GOT3 (cell line): Measurements from ENCODE around the gene ARHGAP26.

Experiments used
- DNase-seq: peaks from one replicate; lab custom pipeline; 2025; ENCODE audit warnings: mixed read lengths; lab: John Stamatoyannopoulos, UW

The ARHGAP26 gene

DNA sequence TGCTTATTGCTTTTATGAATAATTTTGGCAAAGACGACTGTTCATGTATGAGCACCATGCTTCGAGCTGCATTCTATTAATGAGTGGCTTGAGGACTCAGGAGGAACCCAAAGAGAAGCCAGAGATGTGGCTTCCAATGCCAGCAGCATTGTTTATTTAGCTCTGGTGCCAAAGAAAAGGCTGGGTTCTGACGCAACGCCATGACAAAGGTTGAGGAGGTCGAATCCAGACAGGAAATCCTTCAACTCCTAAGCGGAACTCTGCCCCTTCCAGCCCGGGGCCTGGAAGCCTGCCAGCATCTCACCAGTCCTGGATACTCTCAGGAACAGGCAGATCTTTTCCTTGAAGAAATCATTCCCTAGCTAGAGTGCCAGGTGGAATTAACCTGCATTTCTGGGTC lies 104.4 kb downstream of the ARHGAP26 start:
- peak; percentile 27 for DNase-seq

DNA sequence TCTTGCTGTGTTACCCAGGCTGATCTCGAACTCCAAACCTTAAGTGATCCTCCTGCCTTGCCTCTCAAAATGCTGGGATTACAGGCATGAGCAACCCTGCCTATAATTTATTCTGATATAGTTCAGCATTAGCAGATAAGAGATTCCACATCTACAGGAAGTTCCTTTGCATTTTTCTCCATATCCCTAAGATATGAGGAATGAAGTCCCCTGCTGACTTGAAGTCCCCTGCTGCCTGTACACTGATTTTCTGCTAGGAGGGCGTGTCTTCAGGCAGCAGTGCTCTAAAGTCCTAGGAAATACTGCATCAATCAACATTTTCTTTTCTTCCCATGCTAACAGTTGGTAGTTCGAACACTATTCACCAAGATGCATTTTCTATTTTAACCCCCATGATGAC lies 105.8 kb downstream of the ARHGAP26 start:
- no peak for DNase-seq

DNA sequence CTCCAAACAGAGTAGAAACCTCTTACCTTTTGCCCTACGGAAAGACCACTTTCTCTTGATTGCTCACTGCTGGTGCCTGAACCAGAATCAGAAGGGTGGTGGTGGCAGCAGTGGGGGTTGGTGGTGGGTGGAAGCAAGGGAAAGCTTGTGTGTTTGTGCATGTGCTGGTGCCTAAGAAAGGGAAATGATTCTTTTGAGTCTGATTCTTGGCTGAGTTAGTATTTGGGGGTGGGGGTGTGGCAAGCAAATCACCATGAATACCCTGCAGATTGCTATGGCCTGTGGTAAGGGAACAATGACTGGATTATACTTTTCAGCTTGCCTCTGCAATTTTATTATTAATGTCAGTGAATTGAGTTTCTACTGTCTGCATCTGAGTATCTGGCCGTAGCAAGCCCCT lies 106.6 kb downstream of the ARHGAP26 start:
- DNase-seq = no peak

DNA sequence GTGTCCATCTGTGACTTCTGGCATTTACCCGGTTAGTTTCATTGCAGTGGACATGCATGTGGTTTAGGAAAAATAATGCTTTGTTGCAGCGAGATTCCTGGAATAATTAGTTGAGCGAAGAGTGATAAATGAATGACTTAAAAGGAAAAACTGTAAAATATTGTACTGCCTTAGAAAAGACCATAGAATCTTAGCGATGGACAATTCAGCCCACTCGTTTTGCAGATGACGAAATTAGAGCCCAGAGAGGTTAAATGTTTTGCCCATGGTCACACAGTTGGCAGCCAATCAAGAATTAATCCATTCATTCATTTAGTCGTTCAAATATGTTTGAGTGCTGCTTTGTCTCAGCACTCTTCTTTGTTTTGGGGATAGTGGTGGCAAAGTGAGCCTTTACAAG lies 107.9 kb downstream of the ARHGAP26 start:
- DNase-seq = no peak

GRCh38 chr5:142878638-142879037 lies 108.5 kb downstream of the ARHGAP26 start:
- DNase-seq = no peak

DNA sequence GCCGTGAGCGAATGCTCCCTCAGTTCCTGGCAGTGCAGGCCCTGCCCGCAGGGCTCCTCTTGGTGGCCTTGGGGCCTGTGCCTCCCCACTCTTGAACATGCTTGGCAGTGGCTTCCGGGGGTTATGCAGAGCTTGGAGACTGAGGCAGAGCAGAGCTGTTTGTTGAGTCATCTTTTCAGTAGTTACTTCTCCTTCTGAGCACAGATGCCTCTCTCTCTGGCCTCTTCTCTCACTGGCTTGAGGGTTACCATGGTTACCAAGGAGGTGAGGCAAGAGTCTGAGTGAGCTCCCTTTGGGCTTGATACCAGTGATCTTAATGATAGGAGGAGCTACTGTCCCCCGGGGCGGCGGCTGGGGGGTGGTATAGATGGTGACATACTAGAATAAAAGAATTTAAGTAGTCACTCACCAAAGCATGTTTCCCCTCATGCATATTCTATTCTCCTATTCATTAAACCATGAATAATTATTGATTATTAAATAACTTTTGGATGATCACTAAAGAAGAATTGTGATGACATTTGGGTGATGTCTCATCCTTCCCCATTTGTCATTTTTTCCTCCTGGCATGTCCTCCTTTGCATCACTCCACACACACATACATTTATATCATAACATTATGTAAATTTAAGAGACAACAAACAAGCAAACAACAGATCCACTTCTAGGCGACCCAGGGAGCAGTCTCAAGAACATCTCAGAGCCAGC lies 111.1 kb downstream of the ARHGAP26 start:
- no peak for DNase-seq

DNA sequence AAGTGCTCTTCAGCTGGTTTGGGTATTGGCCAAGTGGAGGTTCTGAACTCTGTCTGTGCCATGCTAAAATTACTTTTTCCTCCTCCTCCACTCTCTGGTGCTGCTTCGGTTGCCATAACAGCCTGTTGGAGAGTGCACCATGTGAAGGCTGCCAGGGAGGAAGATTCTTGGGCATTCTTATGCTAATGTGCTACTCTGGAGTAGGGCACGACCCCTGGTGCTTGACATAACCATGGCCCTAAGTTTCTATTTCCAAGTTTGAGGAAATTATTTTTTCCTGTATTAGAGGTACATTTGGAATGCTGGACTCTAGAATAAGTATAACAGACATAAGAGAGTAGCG lies 111.6 kb downstream of the ARHGAP26 start:
- DNase-seq = no peak

DNA sequence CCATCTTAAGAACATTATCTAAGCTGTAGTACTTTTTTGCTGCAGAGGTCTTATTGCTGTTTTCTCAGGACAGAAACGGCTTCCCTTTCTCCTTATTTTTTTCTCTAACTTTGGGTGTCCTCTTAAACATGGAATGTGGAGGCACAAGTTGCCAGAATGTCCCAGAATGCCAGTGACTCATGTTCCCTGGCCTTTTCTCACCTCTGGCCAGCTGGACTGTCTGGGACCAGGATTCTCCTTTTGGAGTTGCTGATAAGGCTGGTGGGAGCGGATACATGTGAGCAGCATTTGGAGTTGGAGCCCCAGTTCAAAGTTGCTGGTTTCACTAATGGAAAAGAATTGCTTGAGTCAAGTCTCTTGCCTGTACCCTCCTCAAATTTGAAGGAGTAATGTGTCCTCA lies 112.8 kb downstream of the ARHGAP26 start:
- DNase-seq = no peak

GRCh38 chr5:142883438-142883837 lies 113.3 kb downstream of the ARHGAP26 start:
- DNase-seq = no peak

DNA sequence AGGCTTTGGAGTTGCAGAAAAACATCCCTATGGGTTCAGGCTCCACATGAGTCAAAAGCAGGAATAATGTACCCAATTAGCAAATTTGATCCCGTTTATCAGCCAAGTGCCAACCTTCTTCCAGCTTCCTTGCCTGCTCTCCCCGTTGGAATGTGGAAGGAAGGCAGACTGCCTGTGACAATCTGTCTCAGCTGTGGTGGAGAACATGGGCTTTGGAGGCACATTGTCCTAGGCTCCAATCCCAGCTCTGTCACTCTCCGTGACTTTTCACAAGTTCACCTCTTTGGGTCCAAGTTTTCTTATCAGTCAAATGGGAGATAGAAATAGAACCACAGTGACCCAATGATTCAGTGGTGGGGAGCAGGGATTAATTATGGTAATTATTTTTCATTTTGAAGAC lies 113.9 kb downstream of the ARHGAP26 start:
- no peak for DNase-seq

GRCh38 chr5:142886211-142886610 lies 116.0 kb downstream of the ARHGAP26 start:
- no peak for DNase-seq

- DNase-seq = no peak
Observed at GRCh38 chr5:142886956-142887355, 116.8 kb downstream of the ARHGAP26 start.

- DNase-seq = no peak
Observed at GRCh38 chr5:142888469-142889085, 118.4 kb downstream of the ARHGAP26 start.

DNA sequence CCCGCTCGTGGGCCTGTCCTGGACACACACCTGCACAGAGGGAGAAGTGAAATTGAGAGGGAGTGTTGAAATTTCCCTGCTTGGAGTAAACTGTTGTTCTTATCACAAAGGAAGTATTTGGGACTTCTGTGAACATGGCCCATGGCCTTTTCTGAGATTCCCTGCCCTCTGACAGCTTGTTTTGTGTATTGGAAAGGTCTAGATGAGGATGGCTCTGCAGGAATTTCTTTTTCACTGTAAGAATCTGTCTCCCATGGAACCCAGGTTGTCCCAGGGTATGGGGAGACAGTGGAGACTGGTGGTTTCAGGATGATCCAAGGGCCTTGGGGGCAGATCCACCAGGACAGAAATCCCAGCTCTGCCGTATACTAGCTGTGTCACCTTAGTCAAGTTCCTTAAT lies 121.8 kb downstream of the ARHGAP26 start:
- DNase-seq = no peak

DNA sequence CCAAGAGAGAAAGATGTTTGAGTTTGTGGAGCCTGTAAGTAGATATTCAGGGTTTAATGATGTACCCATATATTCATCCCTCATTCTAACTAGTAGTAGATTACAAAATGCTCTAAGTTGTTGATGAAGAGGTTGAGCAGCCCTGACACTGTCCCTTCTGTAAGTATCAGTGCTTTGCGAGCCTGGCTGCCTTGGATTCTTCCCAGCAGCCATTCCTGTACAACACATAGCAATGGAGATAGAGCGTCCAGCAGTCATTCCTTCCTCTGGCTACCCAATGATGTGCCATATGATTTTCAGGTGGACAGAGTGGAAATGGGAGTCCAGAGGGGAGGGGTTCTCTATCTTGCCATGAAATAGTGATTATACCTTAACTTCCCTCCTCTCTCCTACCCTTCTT lies 124.1 kb downstream of the ARHGAP26 start:
- no peak for DNase-seq

DNA sequence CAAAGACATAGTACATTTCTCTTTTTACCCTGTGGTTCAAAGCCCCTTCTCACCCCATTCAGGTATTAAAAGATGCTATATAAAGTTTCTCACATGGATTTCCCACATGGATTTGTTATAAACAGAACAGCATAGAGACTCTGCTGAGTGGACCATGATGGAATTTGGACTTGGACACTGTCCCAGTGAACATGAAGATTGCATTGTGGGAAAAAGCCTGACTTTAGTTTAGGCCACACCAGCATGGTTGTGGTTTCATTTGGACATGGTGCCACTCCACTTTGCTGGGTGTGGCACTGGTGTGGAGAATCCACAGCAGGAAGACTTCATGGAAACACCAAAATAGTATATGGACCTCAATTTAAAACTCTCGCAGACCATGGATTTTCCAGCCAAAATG lies 124.6 kb downstream of the ARHGAP26 start:
- no peak for DNase-seq

GRCh38 chr5:142896325-142897007 lies 126.3 kb downstream of the ARHGAP26 start:
- DNase-seq = no peak

DNA sequence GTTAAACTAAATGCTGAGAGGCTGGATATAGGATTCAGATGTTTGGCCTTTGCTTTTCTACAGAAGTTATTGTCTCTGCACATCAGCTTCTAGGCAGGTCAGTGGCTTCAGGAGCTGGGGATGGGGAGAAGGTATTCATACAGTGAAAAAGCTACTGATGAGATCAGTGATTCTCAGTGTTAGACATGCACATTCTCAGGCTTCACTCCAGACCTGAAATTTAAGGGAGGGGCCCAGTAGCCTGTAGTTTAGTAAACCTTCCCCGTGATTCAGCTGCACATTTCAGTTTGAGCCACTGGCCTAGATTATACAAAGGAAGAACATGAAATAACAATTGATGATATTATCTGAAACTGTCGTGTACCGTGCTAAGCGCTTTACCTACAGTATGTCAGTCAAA lies 127.2 kb downstream of the ARHGAP26 start:
- DNase-seq = no peak

GRCh38 chr5:142900927-142901326 lies 130.8 kb downstream of the ARHGAP26 start:
- DNase-seq = no peak

GRCh38 chr5:142901476-142902185 lies 131.5 kb downstream of the ARHGAP26 start:
- DNase-seq = no peak

DNA sequence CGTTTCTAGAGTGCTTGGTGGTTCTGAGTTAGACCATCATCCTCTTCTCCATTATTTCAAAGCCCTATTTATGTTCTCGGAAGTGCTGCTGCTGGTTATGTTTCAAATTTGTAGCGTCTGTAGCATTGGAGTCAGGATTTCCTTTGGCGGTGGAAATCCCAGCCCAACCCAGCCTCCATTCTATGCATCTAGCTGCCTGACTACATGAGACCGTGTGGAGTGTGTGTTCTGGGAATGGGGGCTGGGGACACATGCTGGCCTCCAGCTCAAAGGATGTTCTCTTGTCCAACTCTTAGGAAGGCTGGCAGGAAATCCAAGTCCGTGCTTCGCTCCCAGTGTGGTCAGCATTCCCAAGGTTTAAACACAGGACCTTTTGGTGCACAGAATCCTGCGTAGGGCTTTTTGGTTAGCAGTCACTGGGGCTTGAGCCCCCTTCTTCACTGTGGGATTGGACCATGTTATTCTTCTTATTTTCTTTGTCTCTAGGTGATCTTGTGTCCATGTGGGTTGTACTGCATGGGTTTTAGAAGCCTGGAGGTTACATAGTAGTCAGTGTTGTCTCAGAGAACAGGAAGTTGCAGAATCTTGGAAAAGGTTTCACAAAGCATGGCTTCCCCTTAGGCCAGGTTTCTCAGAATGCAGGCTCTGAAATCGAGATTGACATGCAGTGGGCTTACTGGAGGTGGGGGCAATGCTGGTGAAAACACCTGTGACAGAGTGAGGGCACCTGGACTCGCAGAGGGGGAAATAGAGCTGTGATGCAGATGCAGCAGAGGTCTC lies 132.2 kb downstream of the ARHGAP26 start:
- DNase-seq = no peak

DNA sequence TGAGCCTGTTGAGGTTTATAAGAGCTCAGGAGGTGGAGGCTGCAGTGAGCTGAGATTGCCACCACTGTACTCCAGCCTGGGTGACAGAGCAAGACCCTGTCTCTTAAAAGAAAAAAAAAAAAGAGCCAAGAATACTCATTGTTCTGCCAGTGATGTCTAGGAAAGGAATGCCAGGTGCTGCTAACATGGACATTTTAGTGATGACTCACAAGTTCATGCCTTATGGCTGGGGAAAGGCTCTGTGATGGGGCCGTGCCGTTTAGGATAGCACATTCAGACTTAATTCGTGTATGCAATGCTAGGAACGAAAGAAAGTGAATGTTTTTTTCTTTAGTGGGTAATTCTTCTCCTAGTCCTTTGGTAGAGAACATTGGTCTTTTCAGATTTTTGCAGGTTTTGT lies 134.2 kb downstream of the ARHGAP26 start:
- DNase-seq = no peak
